C4-2B (cell line): ENCODE results near the gene USP34.

Source experiments
- CTCF ChIP-seq: fragments of 450-650 bp; conservative IDR thresholded peaks from 2 replicates; pipeline ENCODE4 v1.5.1; 2017; ENCODE audit warnings: mild to moderate bottlenecking
- ZFX ChIP-seq: fragments of 450-650 bp; IDR thresholded peaks from 2 replicates; pipeline ENCODE4 v1.6.1; 2017

DNA sequence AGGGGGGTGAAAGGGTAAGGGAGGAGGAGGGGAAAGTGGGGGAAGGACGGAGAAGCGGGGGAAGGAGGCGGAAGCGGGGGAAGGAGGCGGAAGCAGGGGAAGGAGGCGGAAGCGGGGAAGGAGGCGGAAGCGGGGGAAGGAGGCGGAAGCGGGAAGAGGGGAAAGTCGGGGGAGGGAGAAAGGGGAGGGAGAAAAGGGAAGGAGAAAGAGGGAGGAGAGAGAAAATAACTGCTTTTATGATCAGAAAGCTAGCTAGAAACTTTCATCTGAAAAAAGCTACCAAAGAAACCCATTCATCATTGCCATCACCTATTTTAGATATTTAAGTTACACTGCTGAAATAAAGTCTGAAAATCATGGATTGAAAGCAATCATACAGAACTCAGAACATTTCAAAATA lies 72.5 kb downstream of the USP34 start:
- no peak for TF ChIP-seq CTCF
- TF ChIP-seq ZFX, result no peak
